ENCODE data around the gene SREBF1. TPM values are rescaled to one million over a fixed set of nuclear protein-coding genes. Genes with fewer than 3 reads are reported as not detected.
A peak's percentile ranks its signal among the peaks of the same experiment; 100 is the strongest.

Gene SREBF1
- total and polyA plus RNA-seq, 3 donors from 2014 or later, result 142 to 256 (median 239) TPM

- Histone ChIP-seq H3K4me1 (peaks cover 49% of the 10 kb centered on the region), H3K4me3 (no peak overlapping the region), H3K9me3 (no peaks in the 10 kb centered on the region), H3K27me3 (no peaks in the 10 kb centered on the region), H3K27ac (no peak overlapping the region), H3K36me3 (ENCODE audit: low read depth, missing control alignments) (no peaks in the 10 kb centered on the region)
- WGBS, 2 donors, result 67% methylated on average over 3 of the region's 3 CpGs
- TF ChIP-seq, protein P1, sequence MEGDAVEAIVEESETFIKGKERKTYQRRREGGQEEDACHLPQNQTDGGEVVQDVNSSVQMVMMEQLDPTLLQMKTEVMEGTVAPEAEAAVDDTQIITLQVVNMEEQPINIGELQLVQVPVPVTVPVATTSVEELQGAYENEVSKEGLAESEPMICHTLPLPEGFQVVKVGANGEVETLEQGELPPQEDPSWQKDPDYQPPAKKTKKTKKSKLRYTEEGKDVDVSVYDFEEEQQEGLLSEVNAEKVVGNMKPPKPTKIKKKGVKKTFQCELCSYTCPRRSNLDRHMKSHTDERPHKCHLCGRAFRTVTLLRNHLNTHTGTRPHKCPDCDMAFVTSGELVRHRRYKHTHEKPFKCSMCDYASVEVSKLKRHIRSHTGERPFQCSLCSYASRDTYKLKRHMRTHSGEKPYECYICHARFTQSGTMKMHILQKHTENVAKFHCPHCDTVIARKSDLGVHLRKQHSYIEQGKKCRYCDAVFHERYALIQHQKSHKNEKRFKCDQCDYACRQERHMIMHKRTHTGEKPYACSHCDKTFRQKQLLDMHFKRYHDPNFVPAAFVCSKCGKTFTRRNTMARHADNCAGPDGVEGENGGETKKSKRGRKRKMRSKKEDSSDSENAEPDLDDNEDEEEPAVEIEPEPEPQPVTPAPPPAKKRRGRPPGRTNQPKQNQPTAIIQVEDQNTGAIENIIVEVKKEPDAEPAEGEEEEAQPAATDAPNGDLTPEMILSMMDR (IDR thresholded peaks at IDR 0.05), result no peak
- no peak for DNase-seq
- intact Hi-C loops (cut with DNase I; ENCODE audit: low total_unique reads), result no loop called here
These were observed 59.9 kb downstream of the SREBF1 start for GRCh38 chr17:17776889-17777288.

GRCh38 chr17:17774009-17774881, 62.5 kb downstream of the SREBF1 start:
- no peaks in the 10 kb centered on the region for H3K36me3 ChIP-seq (ENCODE audit: low read depth, missing control alignments)
- 40 to 43% methylated on average over 18 to 21 of the region's 21 CpGs for WGBS, 2 donors
- H3K9me3 ChIP-seq, result no peaks in the 10 kb centered on the region
- no peak overlapping the region for H3K4me3 ChIP-seq
- intact Hi-C loops (cut with DNase I; ENCODE audit: low total_unique reads), result no loop called here
- peak overlapping the region; percentile 40 to 73 for H3K27ac ChIP-seq
- peaks cover 38% of the 10 kb centered on the region for H3K4me1 ChIP-seq
- TF ChIP-seq, protein P1 (IDR thresholded peaks at IDR 0.05), result no peak
- TF ChIP-seq POLR2A (IDR thresholded peaks at IDR 0.05), result no peak
- DNase-seq, result peak; percentile 61
- no peaks in the 10 kb centered on the region for H3K27me3 ChIP-seq

- 75 to 84% methylated on average over 3 of the region's 3 CpGs for WGBS, 2 donors
- intact Hi-C loops (cut with DNase I; ENCODE audit: low total_unique reads), result no loop called here
- Histone ChIP-seq H3K4me3 (no peak overlapping the region), H3K36me3 (ENCODE audit: low read depth, missing control alignments) (no peaks in the 10 kb centered on the region), H3K9me3 (no peaks in the 10 kb centered on the region), H3K27me3 (no peaks in the 10 kb centered on the region), H3K4me1 (peaks cover 34% of the 10 kb centered on the region), H3K27ac (no peak overlapping the region)
- DNase-seq, result no peak
- TF ChIP-seq POLR2A (IDR thresholded peaks at IDR 0.05), result no peak
- TF ChIP-seq, protein P1 (IDR thresholded peaks at IDR 0.05), result no peak
These were observed 64.6 kb downstream of the SREBF1 start for GRCh38 chr17:17772231-17772630.

- Histone ChIP-seq H3K36me3 (ENCODE audit: low read depth, missing control alignments) (no peaks in the 10 kb centered on the region), H3K9me3 (no peaks in the 10 kb centered on the region), H3K27ac (no peak overlapping the region), H3K27me3 (no peaks in the 10 kb centered on the region), H3K4me3 (no peak overlapping the region), H3K4me1 (peaks cover 38% of the 10 kb centered on the region)
- 83 to 85% methylated on average over 9 to 10 of the region's 10 CpGs for WGBS, 2 donors
- intact Hi-C loops (cut with DNase I; ENCODE audit: low total_unique reads), result no loop called here
- DNase-seq, result no peak
- no peak for TF ChIP-seq POLR2A (IDR thresholded peaks at IDR 0.05)
- TF ChIP-seq, protein P1 (IDR thresholded peaks at IDR 0.05), result no peak
These were observed 65.1 kb downstream of the SREBF1 start for GRCh38 chr17:17771498-17772201.
